Measurements from ENCODE around the gene KIF15.
A peak's percentile ranks its signal among the peaks of the same experiment; 100 is the strongest.
"Not testable (repeated sequence)": the region's sequence is repeated elsewhere in the genome, so short reads cannot be mapped to it uniquely, and the experiment has no call there.

The KIF15 gene

GRCh38 chr3:44831232-44831631, 69.6 kb downstream of the KIF15 start:
- no peak for DNase-seq

DNA sequence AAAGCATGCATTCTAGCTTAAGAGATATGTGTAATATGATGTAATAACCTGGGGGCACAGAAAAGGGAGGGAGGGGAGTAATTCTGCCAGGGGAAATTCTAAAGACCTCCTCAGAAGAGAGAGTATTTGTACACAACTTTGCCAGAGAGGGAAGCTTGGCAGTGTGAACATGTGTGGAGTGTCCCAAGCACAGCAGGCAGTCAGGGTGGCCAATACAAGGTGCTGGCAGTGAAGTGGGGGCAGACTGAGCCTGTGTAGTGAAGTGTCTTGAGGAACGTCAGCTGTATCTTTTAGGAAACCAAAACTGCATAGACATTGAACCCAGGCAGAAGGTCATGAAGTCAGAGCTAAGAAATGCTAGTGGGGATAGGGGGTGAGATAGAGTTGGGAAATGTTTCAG, 70.4 kb downstream of the KIF15 start:
- no peak for DNase-seq

DNA sequence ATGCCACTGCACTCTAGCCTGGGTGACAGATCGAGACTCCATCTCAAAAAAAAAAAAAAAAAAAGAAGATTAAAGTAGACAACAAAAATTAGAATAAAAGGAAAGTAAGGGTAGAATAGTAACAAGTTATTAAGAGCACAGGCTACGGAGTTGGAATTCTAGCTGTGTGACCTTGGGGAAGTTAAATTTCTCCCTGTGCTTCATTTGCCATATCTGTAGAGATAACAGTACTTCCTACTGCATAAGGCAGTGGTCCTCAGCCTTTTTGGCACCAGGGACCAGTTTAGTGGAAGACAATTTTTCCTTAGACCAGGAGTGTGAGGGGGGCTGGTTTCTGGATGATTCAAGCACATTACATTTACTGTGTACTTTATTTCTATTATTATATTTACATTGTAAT, 71.4 kb downstream of the KIF15 start:
- no peak for DNase-seq

- DNase-seq = no peak
Measured at GRCh38 chr3:44833394-44833793, 71.8 kb downstream of the KIF15 start.

GRCh38 chr3:44835684-44836083, 74.1 kb downstream of the KIF15 start:
- DNase-seq = no peak

- no peak for DNase-seq
Measured at GRCh38 chr3:44842376-44842775, 80.8 kb downstream of the KIF15 start.

DNA sequence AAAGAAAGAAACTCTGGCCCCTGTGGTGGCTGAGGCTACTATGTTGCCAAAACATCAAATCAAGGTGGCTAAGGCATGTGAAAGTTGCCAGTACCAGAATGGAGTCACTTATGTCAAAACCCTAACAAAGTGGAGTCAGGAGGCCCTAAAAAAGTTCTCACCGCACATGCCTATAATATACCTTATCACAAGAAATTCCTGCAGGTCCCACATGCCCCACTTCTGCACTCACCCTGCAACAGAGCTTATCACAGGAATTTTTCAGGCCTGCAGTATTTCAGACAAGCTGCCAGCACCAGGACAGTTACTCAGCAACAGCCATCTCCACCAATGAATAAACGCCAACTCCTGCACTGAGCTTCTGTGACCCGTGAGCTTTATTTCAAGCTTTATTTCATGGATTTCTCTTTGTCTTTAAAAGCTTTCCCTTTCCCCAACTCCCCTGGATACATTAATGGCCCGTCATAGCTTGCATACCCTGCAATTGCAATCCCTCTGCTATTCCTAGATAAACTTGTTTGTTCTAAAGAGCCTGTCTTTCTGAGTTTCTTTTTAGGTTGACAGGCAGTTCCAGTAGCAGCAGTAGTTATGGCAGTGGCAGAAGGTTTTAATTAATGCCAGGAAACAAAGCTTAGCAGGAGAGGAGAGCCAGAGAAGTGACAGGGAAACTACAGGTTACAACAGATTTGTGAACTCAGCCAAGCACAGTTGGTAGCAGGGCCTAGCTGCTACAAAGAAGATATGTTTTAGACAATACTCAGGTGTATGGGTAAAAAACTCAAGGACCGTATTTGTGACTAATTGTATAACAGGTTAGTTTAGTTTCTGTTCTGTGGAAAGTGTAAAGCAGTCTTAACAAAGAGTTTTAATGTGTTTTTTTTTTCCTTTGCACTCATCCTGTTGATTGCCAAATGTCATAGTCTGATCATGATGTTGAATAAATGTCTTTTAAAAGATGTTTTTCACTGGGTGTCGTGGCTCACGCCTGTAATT, 84.2 kb downstream of the KIF15 start:
- no peak for DNase-seq

DNA sequence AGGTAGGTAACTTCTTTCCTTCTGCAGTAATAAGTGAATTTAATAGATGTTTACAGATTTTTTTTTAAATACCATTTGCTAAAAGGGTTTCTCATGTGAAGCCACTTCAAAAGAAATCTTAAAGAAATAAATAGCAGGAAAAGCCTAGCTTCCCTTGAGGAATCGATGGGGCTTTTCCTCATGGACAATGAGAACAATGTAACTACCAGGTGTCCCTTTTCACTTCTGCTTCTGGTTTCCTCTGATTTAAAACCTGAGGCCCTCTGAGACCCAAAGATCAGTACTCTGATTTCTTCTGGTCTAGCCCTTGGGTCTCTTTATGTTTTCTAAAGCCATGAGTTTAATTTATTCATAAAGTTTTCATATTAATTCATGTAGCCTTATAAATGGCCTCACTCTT, 87.0 kb downstream of the KIF15 start:
- DNase-seq = no peak

DNA sequence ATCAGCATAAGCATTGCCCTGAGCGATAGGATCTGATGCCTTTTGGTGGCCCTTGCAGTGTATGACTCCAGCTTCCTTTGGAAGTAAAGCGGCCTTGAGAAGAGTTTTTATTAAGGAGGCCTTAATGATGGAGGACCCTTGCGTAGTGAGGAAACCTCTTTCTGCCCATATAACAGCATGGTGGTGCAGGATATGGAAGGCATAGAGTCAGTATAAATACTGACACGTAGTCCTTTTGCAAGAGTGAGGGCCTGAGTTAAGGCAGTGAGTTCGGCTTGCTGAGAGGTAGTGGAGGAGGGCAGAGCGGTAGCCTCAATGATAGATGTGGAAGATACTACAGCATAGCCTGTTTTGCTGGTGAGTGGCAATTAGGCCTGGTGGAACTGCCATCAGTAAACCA, 95.1 kb downstream of the KIF15 start:
- DNase-seq = not testable (repeated sequence)

DNA sequence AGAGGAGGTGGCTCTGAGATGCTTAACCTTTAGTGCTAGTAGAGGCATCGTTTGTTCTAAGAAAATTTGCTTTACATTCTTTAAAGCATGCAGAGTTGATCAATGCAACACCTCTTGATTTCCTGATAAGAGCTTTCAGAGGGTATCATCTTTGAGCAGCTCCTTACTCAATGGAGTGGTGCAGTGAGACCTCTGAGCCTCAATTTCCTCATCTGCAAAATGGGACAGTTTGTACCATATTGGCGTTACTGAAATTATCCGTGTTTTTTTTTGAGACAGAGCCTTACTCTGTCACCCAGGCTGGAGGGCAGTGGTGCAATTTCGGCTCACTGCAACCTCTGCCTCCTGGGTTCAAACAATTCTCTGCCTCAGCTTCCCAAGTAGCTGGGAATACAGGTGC, 98.5 kb downstream of the KIF15 start:
- DNase-seq = no peak

GRCh38 chr3:44861412-44862225, 100.0 kb downstream of the KIF15 start, which contains the start of gene TMEM42:
Gene TMEM42 (plus strand): TSS chr3:44861912. CDS start chr3:44861925, 13 bp downstream.
- peak; percentile 69 to 87 for DNase-seq

DNA sequence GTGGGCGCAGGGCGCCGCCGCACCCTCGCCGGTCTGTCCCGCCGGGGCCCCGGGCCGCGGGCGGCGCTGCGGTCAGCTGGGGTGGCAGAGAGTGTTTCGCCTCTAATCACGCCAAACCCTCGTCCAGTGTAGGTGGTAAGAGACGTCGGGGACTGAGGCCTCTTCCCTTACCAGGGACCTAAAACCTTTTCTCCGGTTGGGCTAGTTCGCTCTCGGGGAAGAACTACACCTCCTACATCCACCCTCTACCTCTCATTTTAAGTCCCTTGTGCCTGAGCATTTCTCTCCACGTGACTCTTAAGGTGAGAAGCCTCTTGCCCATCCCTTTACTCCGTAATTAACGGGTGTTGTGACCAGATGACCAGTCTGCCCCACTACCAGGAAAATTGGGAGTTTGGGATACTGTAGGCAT, 100.6 kb downstream of the KIF15 start:
- DNase-seq = peak in 1 of 2 donors; percentile 62

GRCh38 chr3:44865272-44866035, 103.9 kb downstream of the KIF15 start:
- DNase-seq = no peak

GRCh38 chr3:44867421-44868111, 106.0 kb downstream of the KIF15 start:
- DNase-seq = no peak

- DNase-seq = no peak
Measured at GRCh38 chr3:44870375-44871061, 108.9 kb downstream of the KIF15 start.

DNA sequence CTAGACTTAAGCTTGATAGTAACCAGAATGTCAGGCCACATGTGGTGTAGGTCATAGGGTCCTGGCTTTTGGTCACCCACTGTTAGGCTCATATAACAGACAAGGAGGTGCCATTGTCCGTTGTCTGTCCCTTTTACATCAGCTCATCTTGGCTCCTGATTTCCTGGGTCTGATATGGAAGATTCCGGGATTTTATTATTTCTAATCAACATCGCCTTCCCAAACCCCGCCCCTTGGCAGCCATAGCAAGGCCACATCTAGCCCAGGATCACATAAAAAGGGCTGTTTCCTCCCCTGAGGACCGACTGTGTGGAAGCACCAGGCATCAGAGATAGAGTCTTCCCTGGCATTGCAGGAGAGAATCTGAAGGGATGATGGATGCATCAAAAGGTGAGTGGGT, 112.7 kb downstream of the KIF15 start, which contains the start of gene TGM4:
Gene TGM4 (plus strand): TSS at position 301 of the 400 bp plus-strand sequence. CDS start 71 bp downstream, at position 372.
- DNase-seq = no peak

DNA sequence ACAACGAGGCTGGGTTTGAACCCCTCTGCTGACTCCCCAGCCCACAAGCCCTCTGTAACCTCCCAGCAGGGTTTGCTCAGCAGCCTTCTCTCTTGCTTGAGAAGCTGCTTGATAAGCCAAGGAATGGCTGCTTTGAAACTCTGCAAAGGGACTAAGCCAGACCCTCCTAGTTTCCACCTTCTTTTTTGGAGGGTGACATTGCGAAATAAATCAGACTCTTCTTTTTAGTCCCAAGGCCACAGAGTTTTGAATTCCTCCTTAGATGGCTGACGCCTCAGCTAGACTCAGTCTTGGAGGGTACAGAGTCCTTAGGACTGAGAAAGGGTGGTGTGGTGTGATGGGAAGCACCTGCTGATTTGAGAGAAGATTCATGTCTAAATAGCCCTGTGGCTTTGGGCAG, 114.0 kb downstream of the KIF15 start:
- DNase-seq = no peak

DNA sequence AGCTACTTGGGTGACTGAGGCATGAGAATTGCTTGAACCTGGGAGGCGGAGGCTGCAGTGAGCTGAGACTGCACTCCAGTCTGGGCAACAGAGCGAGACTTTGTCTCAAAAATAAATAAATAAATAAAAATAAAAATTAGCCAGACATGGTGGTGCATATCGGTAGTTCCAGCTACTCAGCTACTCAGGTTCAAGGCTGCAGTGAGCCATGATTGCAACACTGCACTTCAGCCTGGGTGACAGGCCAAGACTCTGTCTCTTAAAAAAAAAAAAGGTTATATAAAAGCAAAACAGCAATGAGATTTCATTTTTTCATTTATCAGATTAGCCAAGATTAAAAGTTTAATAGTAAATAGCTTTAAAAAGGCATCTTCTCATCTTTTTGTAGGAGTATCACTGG, 115.7 kb downstream of the KIF15 start:
- no peak for DNase-seq

- DNase-seq = no peak
Measured at GRCh38 chr3:44880284-44880683, 118.7 kb downstream of the KIF15 start.

GRCh38 chr3:44883213-44883955, 121.8 kb downstream of the KIF15 start:
- DNase-seq = no peak

GRCh38 chr3:44883999-44884431, 122.4 kb downstream of the KIF15 start:
- no peak for DNase-seq
